ENCODE measurements around the gene GATA3.

Gene GATA3

DNA sequence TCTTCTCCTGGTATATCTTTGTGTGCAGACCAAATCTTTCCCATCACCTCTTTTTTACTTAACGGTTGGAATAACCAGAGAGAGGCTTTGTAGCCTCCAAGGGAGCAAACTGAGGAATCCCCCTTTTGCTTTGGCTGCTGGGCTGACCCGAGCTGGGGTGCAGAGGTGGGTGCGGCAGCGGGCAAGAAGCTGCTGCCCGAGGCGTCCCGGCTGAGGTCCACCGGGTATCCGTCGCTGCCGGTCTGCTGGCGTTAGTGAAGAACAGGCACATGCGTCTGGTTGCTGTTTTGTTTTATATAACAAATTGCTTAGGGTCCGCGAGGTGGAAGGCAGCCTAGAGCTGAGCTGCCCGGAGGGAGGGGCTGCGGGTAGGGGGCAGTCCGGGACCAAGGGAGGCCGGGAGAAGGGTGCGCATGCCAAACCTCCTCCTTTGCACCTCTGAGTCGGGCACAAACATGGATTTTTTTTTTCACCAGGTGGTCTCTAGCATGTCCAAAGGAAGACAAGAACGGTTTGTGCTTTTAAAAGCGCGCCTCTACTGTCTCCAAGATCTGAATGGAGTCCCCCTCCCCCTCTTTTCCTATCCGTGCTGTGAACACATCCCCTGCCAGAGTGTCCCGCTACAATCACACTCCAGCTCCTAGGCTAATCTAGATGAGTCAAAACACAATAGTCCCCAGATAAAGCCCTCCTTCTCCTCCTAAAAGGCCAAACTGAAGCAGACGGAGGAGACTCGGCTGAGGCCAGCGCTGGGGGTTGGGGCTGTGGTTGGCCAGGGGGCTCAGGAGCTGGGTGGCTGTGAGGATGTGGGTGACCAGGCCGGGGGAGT, 6.8 kb upstream of the GATA3 start:
- TF ChIP-seq, protein P1, sequence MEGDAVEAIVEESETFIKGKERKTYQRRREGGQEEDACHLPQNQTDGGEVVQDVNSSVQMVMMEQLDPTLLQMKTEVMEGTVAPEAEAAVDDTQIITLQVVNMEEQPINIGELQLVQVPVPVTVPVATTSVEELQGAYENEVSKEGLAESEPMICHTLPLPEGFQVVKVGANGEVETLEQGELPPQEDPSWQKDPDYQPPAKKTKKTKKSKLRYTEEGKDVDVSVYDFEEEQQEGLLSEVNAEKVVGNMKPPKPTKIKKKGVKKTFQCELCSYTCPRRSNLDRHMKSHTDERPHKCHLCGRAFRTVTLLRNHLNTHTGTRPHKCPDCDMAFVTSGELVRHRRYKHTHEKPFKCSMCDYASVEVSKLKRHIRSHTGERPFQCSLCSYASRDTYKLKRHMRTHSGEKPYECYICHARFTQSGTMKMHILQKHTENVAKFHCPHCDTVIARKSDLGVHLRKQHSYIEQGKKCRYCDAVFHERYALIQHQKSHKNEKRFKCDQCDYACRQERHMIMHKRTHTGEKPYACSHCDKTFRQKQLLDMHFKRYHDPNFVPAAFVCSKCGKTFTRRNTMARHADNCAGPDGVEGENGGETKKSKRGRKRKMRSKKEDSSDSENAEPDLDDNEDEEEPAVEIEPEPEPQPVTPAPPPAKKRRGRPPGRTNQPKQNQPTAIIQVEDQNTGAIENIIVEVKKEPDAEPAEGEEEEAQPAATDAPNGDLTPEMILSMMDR (IDR thresholded peaks at IDR 0.05; ENCODE audit: low read depth, low read length), result no peak
- no peak for DNase-seq (ENCODE audit: low read depth, low spot score)
- in situ Hi-C loops (cut with HindIII; ENCODE audit: low sequenced_read_pairs), result no loop called here
- H3K4me3 ChIP-seq (ENCODE audit: low read depth, low read length), result no peak overlapping the region

DNA sequence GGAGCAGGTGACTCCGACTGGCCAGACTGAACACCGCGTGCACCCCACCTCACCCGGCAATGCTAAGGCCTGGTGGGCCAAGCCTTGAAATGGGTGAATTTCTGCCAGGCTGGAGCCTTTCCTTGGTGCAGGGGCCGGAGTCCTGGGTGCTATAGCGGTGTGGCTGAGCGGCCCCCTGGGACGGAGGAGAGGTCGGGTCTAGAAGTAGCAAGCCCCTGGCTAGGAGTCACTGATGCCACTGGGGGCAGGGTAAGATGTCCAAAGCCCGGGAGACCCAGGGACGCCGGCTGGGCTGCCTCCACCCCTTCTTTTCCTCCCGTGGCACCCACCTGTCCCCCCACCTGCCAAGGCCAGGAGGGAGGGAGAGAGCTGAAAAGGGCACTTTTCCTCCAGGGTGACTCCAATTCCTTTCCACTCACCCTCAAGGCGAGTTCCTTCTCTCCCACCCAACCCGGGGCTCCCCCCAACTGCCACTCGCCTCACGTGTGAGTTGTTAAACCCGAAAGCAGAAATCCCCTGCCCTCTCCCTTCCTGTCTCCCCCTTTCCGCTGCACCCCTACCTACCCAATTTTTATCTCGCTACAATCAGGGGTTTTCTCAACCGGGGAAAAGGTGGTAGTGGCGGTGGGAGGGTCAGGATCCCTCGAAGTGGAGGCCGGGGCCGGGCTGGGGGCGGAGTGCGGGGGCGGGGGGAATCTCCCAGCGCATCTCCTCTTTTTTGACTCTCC, 6.0 kb upstream of the GATA3 start:
- DNase-seq (ENCODE audit: low read depth, low spot score), result no peak
- in situ Hi-C loops (cut with HindIII; ENCODE audit: low sequenced_read_pairs), result no loop called here

DNA sequence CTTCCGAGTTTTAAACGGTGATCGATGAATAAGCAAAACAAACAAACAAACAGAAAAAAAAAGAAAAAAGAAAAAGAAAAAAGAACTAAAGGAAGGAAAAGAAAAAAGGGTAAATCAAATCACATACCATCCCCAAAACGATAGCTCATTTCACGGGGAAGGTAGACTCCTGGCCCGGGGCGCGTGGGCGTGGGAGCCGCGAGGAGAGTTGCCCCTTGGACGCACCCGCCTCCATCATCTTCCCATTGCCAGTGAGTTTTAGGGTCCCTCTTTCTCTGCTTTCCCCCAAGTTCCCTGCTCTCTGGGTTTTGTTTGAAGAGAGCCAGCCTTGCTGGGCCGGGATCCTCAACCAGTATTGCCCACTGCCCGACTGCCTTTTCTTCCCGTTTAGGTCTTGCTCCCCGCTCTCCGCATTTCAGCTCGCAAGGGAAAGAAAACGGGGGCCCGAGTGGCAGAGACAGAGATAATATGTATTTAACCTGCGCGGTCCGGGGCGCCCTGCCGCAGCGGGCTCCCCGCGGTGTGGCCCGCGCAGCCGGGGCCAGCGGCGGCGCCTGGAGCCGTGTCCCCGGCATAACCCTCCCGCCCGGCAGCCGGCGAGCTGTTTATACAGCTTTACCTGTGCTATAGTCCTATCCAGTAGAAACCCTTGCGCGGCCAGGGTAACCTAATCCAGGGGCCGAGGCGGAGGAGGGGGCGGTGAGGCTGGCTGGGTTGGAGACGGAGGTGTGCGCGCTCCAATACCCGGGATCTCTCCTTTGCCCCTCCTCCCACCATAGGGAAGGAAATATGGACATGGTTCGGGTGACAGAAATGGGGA, 5.2 kb upstream of the GATA3 start:
- no peak for DNase-seq (ENCODE audit: low read depth, low spot score)
- in situ Hi-C loops (cut with HindIII; ENCODE audit: low sequenced_read_pairs), result no loop called here
- no peak overlapping the region for H3K4me3 ChIP-seq (ENCODE audit: low read depth, low read length)
- TF ChIP-seq, protein P1 (IDR thresholded peaks at IDR 0.05; ENCODE audit: low read depth, low read length), result no peak

More for the DNA sequence above, 6.0 kb upstream of the GATA3 start:
- TF ChIP-seq, protein P1 (IDR thresholded peaks at IDR 0.05; ENCODE audit: low read depth, low read length), result no peak
- H3K4me3 ChIP-seq (ENCODE audit: low read depth, low read length), result no peak overlapping the region

DNA sequence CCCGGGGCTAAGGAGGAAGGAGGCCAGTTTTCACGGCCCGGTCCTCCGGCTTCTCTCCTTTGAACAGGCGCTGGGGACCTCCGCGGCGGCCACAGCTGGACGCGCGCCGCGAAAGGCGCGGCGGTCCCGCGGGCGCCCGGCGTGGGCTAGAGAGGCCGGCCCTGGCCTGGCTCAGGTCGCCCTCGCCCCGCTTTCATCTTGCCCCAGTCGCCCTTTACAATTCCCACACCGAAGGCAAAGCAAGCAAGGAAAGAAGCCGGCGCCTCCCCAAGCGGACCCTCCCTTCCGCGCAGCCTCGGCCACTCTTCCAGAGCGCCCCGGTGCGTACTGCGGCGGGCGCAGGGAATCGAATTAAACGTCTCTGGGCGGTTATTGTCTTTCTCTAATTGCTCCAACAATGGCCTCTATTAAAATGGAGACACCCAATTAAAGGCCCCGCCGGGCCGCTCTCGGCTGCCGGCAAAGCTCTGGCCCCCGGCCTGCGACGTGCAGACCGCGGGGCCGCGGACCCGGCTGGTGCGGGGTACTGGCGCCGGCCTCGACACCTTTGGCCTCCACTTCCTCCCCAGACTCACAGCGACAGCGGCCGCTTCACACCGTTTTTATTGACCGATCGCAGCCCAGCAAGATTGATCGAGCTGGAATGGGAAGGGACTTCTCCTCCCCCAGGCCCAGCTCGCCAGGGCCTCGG, 4.5 kb upstream of the GATA3 start:
- TF ChIP-seq, protein P1 (IDR thresholded peaks at IDR 0.05; ENCODE audit: low read depth, low read length), result no peak
- no peak for DNase-seq (ENCODE audit: low read depth, low spot score)
- H3K4me3 ChIP-seq (ENCODE audit: low read depth, low read length), result no peak overlapping the region
- in situ Hi-C loops (cut with HindIII; ENCODE audit: low sequenced_read_pairs), result no loop called here

DNA sequence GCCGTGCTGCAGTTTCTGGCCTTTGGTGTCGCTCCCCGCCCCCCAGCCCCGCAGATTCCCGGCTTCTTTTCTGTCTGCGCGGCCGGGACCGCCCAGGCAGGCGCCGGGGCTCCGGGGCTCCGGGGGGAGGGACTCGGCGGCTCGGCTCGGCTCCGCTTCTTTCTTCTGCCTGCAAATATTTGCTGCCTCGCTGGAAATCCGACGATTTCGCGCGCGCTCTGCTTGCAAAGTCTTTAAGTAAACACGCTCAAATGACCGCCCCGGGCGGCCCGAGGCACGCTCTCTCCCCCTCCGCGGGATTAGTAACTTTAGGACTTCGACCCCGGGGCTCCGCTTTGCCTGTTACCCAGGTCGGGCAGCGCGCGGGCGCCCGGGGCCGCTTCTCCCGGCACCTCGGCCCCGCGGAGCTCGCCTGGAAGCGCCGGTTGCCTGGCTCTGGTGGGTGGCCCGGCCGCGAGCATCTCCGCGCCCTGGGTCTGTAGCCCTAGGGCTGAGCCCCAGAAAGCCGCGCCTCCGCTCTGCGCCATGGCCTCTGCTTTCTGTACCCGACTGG, 3.9 kb upstream of the GATA3 start:
- TF ChIP-seq, protein P1 (IDR thresholded peaks at IDR 0.05; ENCODE audit: low read depth, low read length), result no peak
- in situ Hi-C loops (cut with HindIII; ENCODE audit: low sequenced_read_pairs), result no loop called here
- DNase-seq (ENCODE audit: low read depth, low spot score), result peak; percentile 48
- no peak overlapping the region for H3K4me3 ChIP-seq (ENCODE audit: low read depth, low read length)

All from astrocyte of the spinal cord (primary cell).